ENCODE measurements around the gene VEPH1. TPM values are rescaled to one million over a fixed set of nuclear protein-coding genes. Genes with fewer than 3 reads are reported as not detected.
A peak's percentile ranks its signal among the peaks of the same experiment; 100 is the strongest.

Gene VEPH1
- total RNA-seq, 2 donors from 2014 or later, result 15.0 to 30.0 TPM

GRCh38 chr3:157460253-157460652 lies 43.0 kb downstream of the VEPH1 start:
- no peaks in the 10 kb centered on the region for H3K27me3 ChIP-seq
- TF ChIP-seq POLR2A (IDR thresholded peaks at IDR 0.05) (no peak), CTCF (IDR thresholded peaks at IDR 0.05) (no peak)
- no peaks in the 10 kb centered on the region for H3K36me3 ChIP-seq (replicated peaks in 1 of 2; ENCODE audit: insufficient read depth in 1 of 2, low read depth in 2 of 2)
- 72 to 79% methylated on average over 2 of the region's 2 CpGs for WGBS, 2 donors
- no peak for DNase-seq
- H3K4me3 ChIP-seq, result no peak overlapping the region
- no peak overlapping the region for H3K27ac ChIP-seq
- no peaks in the 10 kb centered on the region for H3K9me3 ChIP-seq
- no peaks in the 10 kb centered on the region for H3K4me1 ChIP-seq
- no peak for ATAC-seq
- intact Hi-C loops (cut with DNase I), result no loop called here

- no peak for TF ChIP-seq POLR2A (IDR thresholded peaks at IDR 0.05)
- TF ChIP-seq CTCF (IDR thresholded peaks at IDR 0.05), result no peak
- H3K27ac ChIP-seq, result no peak overlapping the region
- H3K4me3 ChIP-seq, result no peak overlapping the region
- H3K4me1 ChIP-seq, result no peaks in the 10 kb centered on the region
- no peaks in the 10 kb centered on the region for H3K36me3 ChIP-seq (replicated peaks in 1 of 2; ENCODE audit: insufficient read depth in 1 of 2, low read depth in 2 of 2)
- no peak for DNase-seq
- H3K27me3 ChIP-seq, result no peaks in the 10 kb centered on the region
- no peaks in the 10 kb centered on the region for H3K9me3 ChIP-seq
- ATAC-seq, result no peak
- 66 to 79% methylated on average over 2 of the region's 2 CpGs for WGBS, 2 donors
- intact Hi-C loops (cut with DNase I), result no loop called here
Observed at GRCh38 chr3:157459706-157460105, 43.5 kb downstream of the VEPH1 start.

GRCh38 chr3:157453824-157454223 lies 49.4 kb downstream of the VEPH1 start:
- WGBS, 2 donors, result 67 to 86% methylated on average over 1 of the region's 1 CpG
- no peak for DNase-seq
- H3K4me1 ChIP-seq, result no peaks in the 10 kb centered on the region
- TF ChIP-seq CTCF (IDR thresholded peaks at IDR 0.05), result no peak
- TF ChIP-seq POLR2A (IDR thresholded peaks at IDR 0.05), result no peak
- no peak overlapping the region for H3K27ac ChIP-seq
- ATAC-seq, result no peak
- no peak overlapping the region for H3K4me3 ChIP-seq
- no peaks in the 10 kb centered on the region for H3K9me3 ChIP-seq
- intact Hi-C loops (cut with DNase I), result no loop called here
- H3K36me3 ChIP-seq (replicated peaks in 1 of 2; ENCODE audit: insufficient read depth in 1 of 2, low read depth in 2 of 2), result no peaks in the 10 kb centered on the region
- H3K27me3 ChIP-seq, result no peaks in the 10 kb centered on the region

- no peak overlapping the region for H3K27ac ChIP-seq
- intact Hi-C loops (cut with DNase I), result no loop called here
- no peaks in the 10 kb centered on the region for H3K4me1 ChIP-seq
- TF ChIP-seq CTCF (IDR thresholded peaks at IDR 0.05) (no peak), POLR2A (IDR thresholded peaks at IDR 0.05) (no peak)
- H3K4me3 ChIP-seq, result no peak overlapping the region
- no peaks in the 10 kb centered on the region for H3K36me3 ChIP-seq (replicated peaks in 1 of 2; ENCODE audit: insufficient read depth in 1 of 2, low read depth in 2 of 2)
- DNase-seq (no peak), ATAC-seq (no peak)
- WGBS, 2 donors, result 69 to 82% methylated on average over 3 of the region's 3 CpGs
- H3K27me3 ChIP-seq, result no peaks in the 10 kb centered on the region
- no peaks in the 10 kb centered on the region for H3K9me3 ChIP-seq
Observed at GRCh38 chr3:157452097-157452496, 51.1 kb downstream of the VEPH1 start.

GRCh38 chr3:157447026-157447694 lies 56.1 kb downstream of the VEPH1 start:
- no peak overlapping the region for H3K4me3 ChIP-seq
- no peaks in the 10 kb centered on the region for H3K9me3 ChIP-seq
- H3K4me1 ChIP-seq, result no peaks in the 10 kb centered on the region
- no peak overlapping the region for H3K27ac ChIP-seq
- no peaks in the 10 kb centered on the region for H3K36me3 ChIP-seq (replicated peaks in 1 of 2; ENCODE audit: insufficient read depth in 1 of 2, low read depth in 2 of 2)
- 63 to 71% methylated on average over 3 of the region's 3 CpGs for WGBS, 2 donors
- H3K27me3 ChIP-seq, result no peaks in the 10 kb centered on the region
- no peak for TF ChIP-seq POLR2A (IDR thresholded peaks at IDR 0.05)
- TF ChIP-seq CTCF (IDR thresholded peaks at IDR 0.05), result peak in 5 of 7 experiments; percentile 14 to 39 (median 32)
- DNase-seq (no peak), ATAC-seq (no peak)
- intact Hi-C loops (cut with DNase I), result no loop called here

Data from body of pancreas (tissue), 4 donors.